A549 (cell line): Measurements from ENCODE around the gene PLXND1.

Source experiments
- ATOH8 ChIP-seq: fragments of 250-450 bp; sonication (Bioruptor Pico); IDR thresholded peaks from 2 replicates; pipeline ENCODE4 v1.5.0; 2020; ENCODE audit warnings: low read depth, mild to moderate bottlenecking, moderate library complexity
- CBX2 ChIP-seq: fragments of 200-600 bp; sonication (generic); IDR thresholded peaks from 2 replicates; pipeline ENCODE4 v1.6.1; 2016; ENCODE audit warnings: low read depth, mild to moderate bottlenecking, borderline replicate concordance
- CEBPB ChIP-seq, 2 experiments: fragments of >200 bp in 1 of 2; sonication (Bioruptor Twin) in 1 of 2; formaldehyde crosslinking in 1 of 2; IDR thresholded peaks; 2 replicates each; pipeline ENCODE4 v1.6.1; 2012 to 2016
- CTCF ChIP-seq: fragments of >200 bp; sonication (Bioruptor Twin); formaldehyde crosslinking; IDR thresholded peaks from 3 replicates; pipeline ENCODE4 v1.5.1; 2016
- RAD21 ChIP-seq, 2 experiments: fragments of >200 bp in 1 of 2; sonication (Bioruptor Twin) in 1 of 2; formaldehyde crosslinking in 1 of 2; IDR thresholded peaks in 1 of 2; conservative IDR thresholded peaks in 1 of 2; 2 replicates in 1 of 2; 3 replicates in 1 of 2; pipeline ENCODE4 v1.6.1; 2012 to 2018; ENCODE audit warnings: inconsistent platforms in 1 of 2
- RNF2 ChIP-seq: fragments of 200-600 bp; sonication (generic); IDR thresholded peaks from 2 replicates; pipeline ENCODE4 v1.6.1; 2016; ENCODE audit warnings: low read depth, mild to moderate bottlenecking, antibody characterized with exemption, moderate library complexity, borderline replicate concordance

DNA sequence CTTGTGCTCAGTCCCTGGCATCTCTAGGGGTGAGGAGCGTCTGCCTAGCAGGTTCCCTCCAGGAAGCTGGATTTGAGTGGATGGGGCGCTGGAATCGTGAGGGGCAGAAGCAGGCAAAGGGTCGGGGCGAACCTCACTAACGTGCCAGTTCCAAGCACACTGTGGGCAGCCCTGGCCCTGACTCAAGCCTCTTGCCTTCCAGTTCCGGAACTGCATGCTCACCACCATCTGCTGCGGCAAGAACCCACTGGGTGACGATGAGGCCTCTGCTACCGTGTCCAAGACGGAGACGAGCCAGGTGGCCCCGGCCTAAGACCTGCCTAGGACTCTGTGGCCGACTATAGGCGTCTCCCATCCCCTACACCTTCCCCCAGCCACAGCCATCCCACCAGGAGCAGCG lies 73.1 kb downstream of the PLXND1 start:
- TF ChIP-seq CTCF, result no peak
- TF ChIP-seq RAD21 (conservative IDR thresholded peaks at IDR 0.05 in 1 of 2, IDR thresholded peaks at IDR 0.05 in 1 of 2), result no peak
- TF ChIP-seq ATOH8 (CRISPR knock-in tag), result no peak
- no peak for TF ChIP-seq CEBPB (IDR thresholded peaks at IDR 0.05)
- TF ChIP-seq RNF2, result no peak
- no peak for TF ChIP-seq CBX2
